Measurements from ENCODE around the gene RALGAPA1.
"Not testable (repeated sequence)": the region's sequence is repeated elsewhere in the genome, so short reads cannot be mapped to it uniquely, and the experiment has no call there.

RALGAPA1 gene

GRCh38 chr14:35808638-35809563 is at the start of gene RALGAPA1:
RALGAPA1 (minus strand) TSS chr14:35809295; CDS start chr14:35808835, 460 bp downstream.
- DNase-seq: peak; percentile 96

DNA sequence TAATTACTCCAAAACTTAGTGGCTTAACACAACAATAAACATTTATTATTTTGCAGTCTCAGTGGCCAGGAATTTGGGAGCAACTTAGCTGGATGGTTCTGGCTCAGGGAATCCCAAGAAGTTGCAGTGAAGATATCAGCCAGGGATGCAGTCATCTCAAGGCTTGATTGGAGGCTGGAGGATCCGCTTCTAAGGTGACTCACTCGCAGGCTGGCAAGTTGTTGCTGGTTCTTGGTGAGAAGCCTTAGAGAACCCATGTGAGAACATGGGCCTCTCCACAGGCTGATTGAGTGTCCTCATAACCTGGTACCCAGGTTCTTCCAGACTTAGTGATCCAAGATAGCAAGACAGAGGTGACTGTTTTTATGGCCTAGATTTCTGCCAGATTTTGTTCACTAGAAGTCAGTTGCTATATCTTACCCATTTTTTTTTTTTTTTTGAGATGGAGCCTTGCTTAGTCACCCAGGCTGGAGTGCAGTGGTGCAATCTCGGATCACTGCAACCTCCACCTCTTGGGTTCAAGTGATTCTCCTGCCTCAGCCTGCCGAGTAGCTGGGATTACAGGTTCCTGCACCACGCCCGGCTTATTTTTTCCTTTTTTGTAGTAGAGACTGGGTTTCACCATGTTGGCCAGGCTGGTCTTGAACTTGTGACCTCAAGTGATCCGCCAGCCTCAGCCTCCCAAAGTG is 49.6 kb upstream of the RALGAPA1 start:
- DNase-seq: no peak

DNA sequence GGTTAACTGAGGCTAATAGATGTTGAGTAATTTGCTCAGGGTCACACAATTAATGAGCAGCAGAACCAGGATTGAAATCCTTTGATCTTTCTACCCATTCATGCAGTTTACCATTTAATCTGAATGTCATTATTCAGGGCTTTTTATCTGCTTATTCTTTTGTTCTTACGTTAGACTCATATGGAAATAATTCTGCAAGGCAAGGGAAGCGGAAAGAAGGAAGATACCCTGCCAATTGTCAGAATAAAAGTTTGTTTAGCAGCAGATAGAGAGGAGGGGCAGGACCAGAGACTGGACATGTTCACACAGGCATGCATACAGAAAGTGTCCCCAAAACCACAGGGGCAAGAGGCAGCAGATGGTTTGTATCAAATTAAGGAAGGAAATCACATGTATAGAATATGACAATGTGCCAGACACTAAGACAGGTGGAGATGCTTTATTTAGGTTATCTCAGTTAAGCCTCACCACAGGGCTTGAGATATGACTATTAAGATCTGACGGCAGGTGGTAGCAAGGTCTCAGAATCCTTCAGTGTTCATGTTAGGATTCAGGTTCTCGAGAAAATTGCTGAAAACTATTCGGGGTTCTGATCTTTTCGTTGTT is 46.9 kb upstream of the RALGAPA1 start:
- DNase-seq: no peak

DNA sequence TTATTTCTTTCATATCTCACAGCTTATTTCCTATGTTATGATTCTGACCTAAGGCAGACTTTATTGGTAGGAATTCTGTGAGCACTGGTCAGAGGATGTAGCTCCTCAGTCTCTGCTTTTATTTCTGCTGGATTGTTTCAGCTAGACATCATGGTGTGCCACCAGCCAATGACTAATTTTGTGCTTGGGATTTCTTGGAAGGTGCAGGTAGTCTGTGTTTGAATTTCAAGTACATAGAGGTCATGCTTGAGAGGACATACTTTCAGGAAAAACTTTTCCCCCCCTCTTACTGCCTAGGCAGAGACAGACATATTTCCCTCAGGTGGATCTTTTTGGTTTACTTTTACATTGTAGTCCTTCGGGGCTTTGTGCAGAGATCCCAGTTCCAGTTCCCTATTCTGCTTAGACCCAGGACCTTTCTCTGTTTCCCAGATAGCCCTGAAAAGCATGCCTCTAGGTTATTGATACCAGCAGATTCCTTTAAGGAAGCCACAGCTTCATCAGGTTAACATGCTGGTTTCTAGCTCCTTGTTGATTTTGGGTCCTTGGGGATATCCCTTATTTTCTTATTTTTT is 45.7 kb upstream of the RALGAPA1 start:
- DNase-seq: no peak

DNA sequence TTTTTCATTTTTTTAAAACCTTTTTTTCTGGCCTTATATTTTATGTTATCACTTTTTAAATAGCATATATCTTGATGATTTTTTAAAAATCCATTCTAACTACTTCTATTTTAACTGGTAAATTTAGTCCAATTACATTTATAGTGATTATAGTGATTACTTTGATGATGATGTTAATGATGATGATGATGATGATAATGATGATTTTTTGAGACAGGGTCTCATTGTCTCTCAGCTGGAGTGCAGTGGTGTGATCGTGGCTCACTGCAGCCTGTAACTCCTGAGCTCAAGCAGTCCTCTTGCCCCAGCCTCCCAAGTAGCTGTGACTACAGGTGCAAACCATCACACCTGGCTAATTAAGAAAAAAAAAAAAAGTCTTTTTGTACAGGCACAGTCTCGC is 44.1 kb upstream of the RALGAPA1 start:
- DNase-seq: no peak

- no peak for DNase-seq
Measured at GRCh38 chr14:35851823-35852222, 42.7 kb upstream of the RALGAPA1 start.

GRCh38 chr14:35849122-35849521 is 40.0 kb upstream of the RALGAPA1 start:
- DNase-seq: no peak

GRCh38 chr14:35847636-35848035 is 38.5 kb upstream of the RALGAPA1 start:
- no peak for DNase-seq

- DNase-seq: no peak
Measured at GRCh38 chr14:35844494-35844893, 35.4 kb upstream of the RALGAPA1 start.

DNA sequence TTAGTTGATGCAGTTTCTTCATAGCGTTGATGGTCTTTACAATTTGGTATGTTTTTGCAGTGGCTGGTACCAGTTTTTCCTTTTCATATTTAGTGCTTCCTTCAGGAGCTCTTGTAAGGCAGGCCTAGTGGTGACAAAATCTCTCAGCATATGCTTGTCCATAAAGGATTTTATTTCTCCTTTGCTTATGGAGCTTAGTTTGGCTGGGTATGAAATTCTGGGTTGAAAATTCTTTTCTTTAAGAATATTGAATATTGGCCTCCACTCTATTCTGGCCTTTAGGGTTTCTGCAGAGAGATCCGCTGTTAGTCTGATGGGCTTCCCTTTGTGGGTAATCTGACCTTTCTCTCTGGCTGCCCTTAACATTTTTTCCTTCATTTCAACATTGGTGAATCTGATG is 33.1 kb upstream of the RALGAPA1 start:
- DNase-seq: not testable (repeated sequence)

DNA sequence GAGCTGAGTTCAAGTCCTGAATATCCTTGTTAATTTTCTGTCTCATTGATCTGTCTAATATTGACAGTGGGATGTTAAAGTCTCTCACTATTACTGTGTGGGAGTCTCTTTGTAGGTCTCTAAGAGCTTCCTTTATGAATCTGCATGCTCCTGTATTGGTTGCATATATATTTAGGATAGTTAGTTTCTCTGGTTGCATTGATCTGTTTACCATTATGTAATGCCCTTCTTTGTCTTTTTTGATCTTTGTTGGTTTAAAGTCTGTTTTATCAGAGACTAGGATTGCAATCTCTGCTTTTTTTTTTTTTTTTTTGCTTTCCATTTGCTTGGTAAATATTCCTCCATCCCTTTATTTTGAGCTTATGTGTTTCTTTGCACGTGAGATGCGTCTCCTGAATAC is 32.6 kb upstream of the RALGAPA1 start:
- not testable (repeated sequence) for DNase-seq

- DNase-seq: no peak
Measured at GRCh38 chr14:35835208-35835982, 26.3 kb upstream of the RALGAPA1 start.

DNA sequence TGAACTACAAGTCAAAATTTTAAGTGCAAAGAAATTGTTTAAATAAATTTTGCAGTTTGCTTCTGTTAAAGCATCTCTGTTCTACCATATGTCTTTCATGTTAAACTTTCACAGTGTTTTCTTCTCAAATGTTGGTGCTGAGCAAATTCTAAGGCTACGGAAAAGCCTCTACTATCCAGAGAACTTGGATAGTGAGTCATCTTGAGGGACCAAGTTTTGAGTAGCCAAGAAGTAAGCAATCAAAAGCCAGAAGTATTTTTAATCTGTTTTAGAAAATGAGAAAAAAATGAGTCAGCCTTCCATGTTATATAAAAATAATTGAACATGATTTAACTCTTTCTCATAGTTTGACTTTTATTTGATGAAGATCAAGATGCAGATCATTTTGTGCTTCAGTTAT is 20.4 kb upstream of the RALGAPA1 start:
- DNase-seq: no peak

DNA sequence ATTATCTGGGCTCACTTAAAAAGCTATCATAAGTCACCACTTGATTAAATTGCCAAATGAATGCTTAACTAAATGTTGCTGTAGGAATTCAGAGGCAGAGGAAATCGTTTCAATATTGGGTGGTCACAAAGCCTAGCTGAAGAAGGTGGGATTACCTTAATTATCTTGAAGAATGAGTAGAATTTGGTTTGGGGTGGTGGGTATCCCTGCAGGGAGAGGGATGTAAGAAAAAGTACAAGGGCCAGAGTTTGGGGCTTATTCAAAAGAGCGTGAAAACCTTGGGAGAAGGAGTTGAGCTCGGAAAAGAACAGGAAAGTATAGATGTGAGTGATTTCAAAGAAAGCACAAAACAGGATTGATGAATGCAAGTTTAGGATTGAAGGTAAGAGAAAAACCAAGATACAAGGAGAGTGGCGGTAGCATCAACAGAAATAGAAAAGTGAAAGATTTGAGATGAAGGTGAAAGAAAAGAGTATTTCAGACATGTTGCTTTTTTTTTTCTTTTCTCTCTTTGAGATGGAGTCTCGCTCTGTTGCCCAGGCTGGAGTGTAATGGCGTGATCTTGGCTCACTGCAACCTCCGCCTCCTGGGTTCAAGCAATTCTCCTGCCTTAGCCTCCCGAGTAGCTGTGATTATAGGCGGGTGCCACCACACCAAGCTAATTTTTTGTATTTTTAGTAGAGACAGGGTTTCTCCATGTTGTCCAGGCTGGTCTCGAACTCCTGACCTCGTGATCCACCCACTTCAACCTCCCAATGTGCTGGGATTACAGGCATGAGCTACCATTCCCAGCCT is 18.8 kb upstream of the RALGAPA1 start:
- DNase-seq: no peak

DNA sequence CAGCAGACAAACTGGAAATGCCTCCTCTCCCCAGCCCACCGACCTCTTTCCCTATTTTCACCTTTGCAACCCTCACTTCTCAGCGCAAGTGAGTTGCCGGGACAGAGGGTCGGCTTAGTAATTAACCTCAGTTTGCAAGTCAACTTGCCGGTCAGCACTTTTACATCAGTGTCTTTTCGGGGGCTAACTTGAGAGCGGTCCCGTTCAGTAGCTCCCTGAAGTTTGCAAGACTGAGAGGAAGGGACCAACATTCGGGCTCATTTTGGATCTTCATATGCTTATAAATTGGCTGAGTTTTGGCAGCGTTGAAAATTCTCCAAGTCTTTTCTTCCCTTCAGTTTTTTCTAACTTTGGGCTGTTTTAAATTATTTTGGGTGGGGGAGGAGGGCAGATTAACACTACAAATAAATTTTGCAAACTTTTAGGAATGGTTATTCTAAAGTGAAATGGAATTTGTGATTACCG is 17.9 kb upstream of the RALGAPA1 start:
- no peak for DNase-seq

GRCh38 chr14:35826218-35826951 is 17.3 kb upstream of the RALGAPA1 start, which contains the start of gene BRMS1L:
BRMS1L (plus strand) TSS chr14:35826338; CDS start chr14:35826517, 179 bp downstream.
- DNase-seq: peak; percentile 99

DNA sequence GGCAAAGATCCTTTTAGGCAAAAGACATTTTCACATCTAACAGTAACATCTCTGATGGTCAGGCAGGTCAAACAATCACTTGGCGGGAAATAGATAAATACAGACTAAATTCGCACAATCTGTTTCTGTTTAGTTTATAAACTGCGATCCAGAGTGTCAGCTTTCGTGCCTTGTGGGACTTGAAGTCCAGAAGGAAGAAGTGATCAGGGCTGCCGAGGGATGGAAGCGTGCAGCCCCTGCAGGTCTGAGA is 16.8 kb upstream of the RALGAPA1 start:
- no peak for DNase-seq

- DNase-seq: not testable (repeated sequence)
Measured at GRCh38 chr14:35824446-35825165, 15.5 kb upstream of the RALGAPA1 start.

DNA sequence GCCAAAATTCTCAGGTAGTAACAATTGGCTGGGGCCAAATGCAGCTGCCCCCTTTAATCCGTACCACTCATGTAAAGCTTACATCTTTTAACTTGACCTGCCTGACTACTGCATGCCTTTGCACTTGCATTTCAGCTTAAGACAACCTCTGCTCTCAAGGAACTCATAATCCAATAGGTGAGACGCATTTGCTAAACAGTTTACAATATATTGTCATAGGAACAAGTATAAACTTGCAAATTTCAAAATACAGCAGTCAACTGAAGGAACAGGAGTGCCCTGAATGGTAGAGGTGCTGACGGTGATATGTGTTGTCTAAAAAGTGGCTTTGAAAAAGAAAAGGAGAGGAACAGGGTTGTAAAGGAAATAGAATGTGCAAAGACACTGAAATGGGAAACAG is 13.4 kb upstream of the RALGAPA1 start:
- no peak for DNase-seq
